B cell (primary cell): ENCODE data around the gene NTRK3. TPM values are rescaled to one million over a fixed set of nuclear protein-coding genes. Genes with fewer than 3 reads are reported as not detected.

Source experiments
- ATAC-seq: fragments of 200-7000 bp; cut with Tn5 transposase; one replicate; pipeline ENCODE4 v1.10.0; 2021; ENCODE audit warnings: low read depth, mild to moderate bottlenecking, moderate number of reproducible peaks, moderate library complexity
- CTCF ChIA-PET: fragments of 350-600 bp; sonication (Branson Sonifier 250); formaldehyde crosslinking; loops from one replicate; lab custom pipeline; 2021; ENCODE audit warnings: antibody characterized with exemption, inconsistent platforms; lab: Charles Lee
- POLR2A ChIA-PET: fragments of 350-600 bp; sonication (Branson Sonifier 250); formaldehyde crosslinking; loops from one replicate; lab custom pipeline; 2021; ENCODE audit warnings: antibody characterized with exemption; lab: Charles Lee
- DNase-seq: peaks from one replicate; pipeline ENCODE4 v3.0.0; 2013
- H2AFZ ChIP-seq: 2 replicates; pipeline ENCODE4 v1.6.1; 2012; ENCODE audit warnings: mild to moderate bottlenecking, low read depth, low read length; ENCODE audit not compliant: insufficient read depth, poor library complexity, severe bottlenecking
- H3K27ac ChIP-seq, 2 donors: 1 replicate in 1 of 2; 2 replicates in 1 of 2; pipeline ENCODE4 v1.5.1; 2012 to 2013; ENCODE audit warnings: low read length in 2 of 2, mild to moderate bottlenecking in 2 of 2, moderate library complexity in 1 of 2
- H3K27me3 ChIP-seq, 4 experiments: fragments of 200-600 bp in 1 of 4; sonication (generic) in 1 of 4; replicated peaks in 1 of 4; 1 replicate in 2 of 4; 2 replicates in 2 of 4; pipeline versions ENCODE4 v1.6.1 to v1.7.0; 2013 to 2016; ENCODE audit warnings: low read length in 3 of 4, mild to moderate bottlenecking in 2 of 4, mixed read lengths in 1 of 4, moderate library complexity in 1 of 4; ENCODE audit not compliant: insufficient read depth in 4 of 4, control insufficient read depth in 3 of 4; ENCODE audit errors: control extremely low read depth in 1 of 4
- H3K36me3 ChIP-seq, 2 experiments: replicated peaks in 1 of 2; 1 replicate in 1 of 2; 2 replicates in 1 of 2; pipeline versions ENCODE4 v1.6.1 to v1.7.1; 2013; ENCODE audit warnings: low read length in 1 of 2; ENCODE audit not compliant: insufficient read depth in 2 of 2, control insufficient read depth in 1 of 2; ENCODE audit errors: control extremely low read depth in 1 of 2, extremely low read depth in 1 of 2
- H3K4me1 ChIP-seq, 2 donors: fragments of 200-600 bp in 1 of 2; sonication (generic) in 1 of 2; 1 replicate in 1 of 2; 2 replicates in 1 of 2; pipeline versions ENCODE4 v1.5.1 to v1.6.1; 2013 to 2017; ENCODE audit warnings: low read length in 2 of 2; ENCODE audit not compliant: control insufficient read depth in 2 of 2, insufficient read depth in 2 of 2
- H3K4me2 ChIP-seq: replicated peaks from 2 replicates; pipeline ENCODE3; 2012; ENCODE audit warnings: mild to moderate bottlenecking, low read depth, low read length; ENCODE audit not compliant: poor library complexity, severe bottlenecking
- H3K4me3 ChIP-seq, 5 experiments: fragments of 200-600 bp in 1 of 5; sonication (generic) in 1 of 5; 1 replicate in 3 of 5; 2 replicates in 2 of 5; pipeline versions ENCODE4 v1.5.1 to v1.7.0; 2011 to 2016; ENCODE audit warnings: low read length in 4 of 5, mild to moderate bottlenecking in 4 of 5, low read depth in 2 of 5, control low read depth in 1 of 5, moderate library complexity in 1 of 5; ENCODE audit not compliant: insufficient read depth in 1 of 5; ENCODE audit errors: control extremely low read depth in 1 of 5, extremely low read depth in 1 of 5
- H3K79me2 ChIP-seq: fragments of 200-600 bp; sonication (generic); one replicate; pipeline ENCODE4 v1.6.0; 2016; ENCODE audit warnings: low read length; ENCODE audit not compliant: control insufficient read depth, insufficient read depth
- H3K9ac ChIP-seq: fragments of 200-600 bp; sonication (generic); 2 replicates; pipeline ENCODE4 v1.6.1; 2017; ENCODE audit warnings: mild to moderate bottlenecking, low read length, moderate library complexity
- H3K9me3 ChIP-seq, 3 donors: one replicate each; pipeline versions ENCODE4 v1.6.1 to v1.7.1; 2013; ENCODE audit warnings: low read length in 2 of 3; ENCODE audit not compliant: control insufficient read depth in 2 of 3, insufficient read depth in 1 of 3; ENCODE audit errors: control extremely low read depth in 1 of 3
- H4K20me1 ChIP-seq: 2 replicates; pipeline ENCODE4 v1.6.0; 2012; ENCODE audit warnings: mild to moderate bottlenecking, low read length; ENCODE audit not compliant: insufficient read depth, control insufficient read depth, poor library complexity, severe bottlenecking
- H3K27ac Mint-ChIP-seq: one replicate; pipeline ENCODE4 v1.8.0; 2021; ENCODE audit warnings: mixed read lengths
- H3K27me3 Mint-ChIP-seq: one replicate; pipeline ENCODE4 v1.8.0; 2021; ENCODE audit warnings: mixed read lengths
- H3K4me1 Mint-ChIP-seq: one replicate; pipeline ENCODE4 v1.8.0; 2021; ENCODE audit warnings: mixed read lengths
- H3K4me3 Mint-ChIP-seq: one replicate; pipeline ENCODE4 v1.8.0; 2021; ENCODE audit warnings: mixed read lengths
- H3K9me3 Mint-ChIP-seq: one replicate; pipeline ENCODE4 v1.8.0; 2022; ENCODE audit warnings: mixed read lengths; ENCODE audit not compliant: insufficient read depth
- EZH2 ChIP-seq: IDR thresholded peaks from 2 replicates; pipeline ENCODE4 v1.6.1; 2012; ENCODE audit warnings: borderline replicate concordance, low read depth, mild to moderate bottlenecking, moderate library complexity, low read length; ENCODE audit not compliant: insufficient read depth, poor library complexity, severe bottlenecking
- WGBS: methylation state at CpG from one replicate; pipeline ENCODE4 v1.1.5; 2013; ENCODE audit warnings: missing lambda C conversion rate; ENCODE audit not compliant: insufficient coverage; 5-methylcytosine and 5-hydroxymethylcytosine counted together
- intact Hi-C: fragments of 100-400 bp; cut with micrococcal nuclease; formaldehyde crosslinking; loops from one replicate; pipeline ENCODE4 v1.10.0; 2022
- polyA plus RNA-seq: library from polyadenylated mRNA; depleted of rRNA; stranded (reverse); fragments of >200 nt; gene quantifications from 2 replicates; pipeline ENCODE4 v1.2.3, GENCODE V29; 2012
- total RNA-seq, 2 donors: library from RNA; stranded (reverse); fragments of 120-200 nt in 1 of 2; gene quantifications; 1 replicate in 1 of 2; 2 replicates in 1 of 2; pipeline versions ENCODE4 v1.2.3 to v1.2.4, GENCODE V29; 2013 to 2022
- TF ChIP-seq, protein P1 (sequence below): fragments of 200-600 bp; IDR thresholded peaks from one replicate; pipeline ENCODE4 v1.8.0; 2022; ENCODE audit warnings: antibody characterized with exemption, mild to moderate bottlenecking

The NTRK3 gene
- total and polyA plus RNA-seq, 2 donors (not counting 1 experiment from before 2014, with no cell fraction given), result not detected

DNA sequence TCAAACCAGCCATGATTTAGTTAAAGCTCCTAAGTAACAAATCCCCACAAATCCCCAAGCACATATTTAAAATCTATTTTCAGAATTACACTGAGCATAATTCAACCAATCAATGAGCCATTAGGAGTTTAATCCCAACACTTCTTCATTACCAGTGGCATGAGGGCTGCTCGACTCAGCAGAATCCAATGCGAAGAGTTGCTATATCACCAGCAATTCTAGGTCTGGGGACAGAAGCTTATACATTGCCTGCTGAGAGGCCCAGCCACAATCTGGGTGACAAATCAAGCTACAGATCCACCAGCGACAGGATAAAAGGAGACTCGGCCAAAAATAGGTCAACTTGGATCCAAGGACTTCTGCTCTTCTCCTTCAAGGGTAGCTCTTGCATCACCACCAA, 238.8 kb downstream of the NTRK3 start:
- CTCF ChIA-PET, result no interaction called here
- no peak overlapping the region for H3K4me2 ChIP-seq
- H3K4me3 ChIP-seq, result no peak overlapping the region
- POLR2A ChIA-PET, result no interaction called here
- no peak overlapping the region for H3K27ac ChIP-seq
- no peak for TF ChIP-seq EZH2
- TF ChIP-seq, protein P1, sequence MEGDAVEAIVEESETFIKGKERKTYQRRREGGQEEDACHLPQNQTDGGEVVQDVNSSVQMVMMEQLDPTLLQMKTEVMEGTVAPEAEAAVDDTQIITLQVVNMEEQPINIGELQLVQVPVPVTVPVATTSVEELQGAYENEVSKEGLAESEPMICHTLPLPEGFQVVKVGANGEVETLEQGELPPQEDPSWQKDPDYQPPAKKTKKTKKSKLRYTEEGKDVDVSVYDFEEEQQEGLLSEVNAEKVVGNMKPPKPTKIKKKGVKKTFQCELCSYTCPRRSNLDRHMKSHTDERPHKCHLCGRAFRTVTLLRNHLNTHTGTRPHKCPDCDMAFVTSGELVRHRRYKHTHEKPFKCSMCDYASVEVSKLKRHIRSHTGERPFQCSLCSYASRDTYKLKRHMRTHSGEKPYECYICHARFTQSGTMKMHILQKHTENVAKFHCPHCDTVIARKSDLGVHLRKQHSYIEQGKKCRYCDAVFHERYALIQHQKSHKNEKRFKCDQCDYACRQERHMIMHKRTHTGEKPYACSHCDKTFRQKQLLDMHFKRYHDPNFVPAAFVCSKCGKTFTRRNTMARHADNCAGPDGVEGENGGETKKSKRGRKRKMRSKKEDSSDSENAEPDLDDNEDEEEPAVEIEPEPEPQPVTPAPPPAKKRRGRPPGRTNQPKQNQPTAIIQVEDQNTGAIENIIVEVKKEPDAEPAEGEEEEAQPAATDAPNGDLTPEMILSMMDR, result no peak
- Mint-ChIP-seq H3K4me3 (no peak overlapping the region), H3K27me3 (no peaks in the 10 kb centered on the region), H3K9me3 (no peaks in the 10 kb centered on the region), H3K4me1 (no peaks in the 10 kb centered on the region), H3K27ac (no peak overlapping the region)
- no peaks in the 10 kb centered on the region for H3K27me3 ChIP-seq
- no peaks in the 10 kb centered on the region for H3K36me3 ChIP-seq
- ATAC-seq (no peak), DNase-seq (no peak)
- no peak overlapping the region for H2AFZ ChIP-seq
- intact Hi-C loops, result no loop called here
- H3K79me2 ChIP-seq, result no peaks in the 10 kb centered on the region
- H3K9me3 ChIP-seq, result no peaks in the 10 kb centered on the region
- H3K9ac ChIP-seq, result no peak overlapping the region
- WGBS, result 100% methylated on average over 4 of the region's 4 CpGs
- no peaks in the 10 kb centered on the region for H4K20me1 ChIP-seq
- H3K4me1 ChIP-seq, result no peaks in the 10 kb centered on the region

DNA sequence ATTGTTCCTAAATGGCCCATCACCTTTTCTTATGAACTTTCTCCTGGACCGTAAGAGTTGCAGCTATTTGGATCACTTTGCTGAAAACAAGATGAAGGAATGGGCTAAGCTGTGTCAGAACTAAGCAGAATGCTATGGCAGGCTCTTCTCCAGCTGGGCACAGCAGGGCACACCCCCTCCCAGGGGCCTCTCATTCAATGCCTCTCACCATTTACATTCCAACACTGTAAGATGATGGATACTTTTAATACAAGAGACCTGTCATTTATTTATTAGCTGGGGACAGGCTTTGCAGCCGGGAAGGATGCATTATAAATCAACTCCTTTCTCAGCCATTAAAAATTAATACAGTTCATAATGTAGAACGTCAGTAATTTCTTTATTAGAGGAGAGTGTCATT, 240.1 kb downstream of the NTRK3 start:
- Histone ChIP-seq H3K4me3 (no peak overlapping the region), H3K9me3 (no peaks in the 10 kb centered on the region), H2AFZ (no peak overlapping the region), H3K4me1 (no peaks in the 10 kb centered on the region), H3K27me3 (no peaks in the 10 kb centered on the region), H3K36me3 (no peaks in the 10 kb centered on the region), H3K27ac (no peak overlapping the region), H3K79me2 (no peaks in the 10 kb centered on the region), H4K20me1 (no peaks in the 10 kb centered on the region), H3K4me2 (no peak overlapping the region), H3K9ac (no peak overlapping the region)
- Mint-ChIP-seq H3K4me3 (no peak overlapping the region), H3K27ac (no peak overlapping the region), H3K9me3 (no peaks in the 10 kb centered on the region), H3K27me3 (no peaks in the 10 kb centered on the region), H3K4me1 (no peaks in the 10 kb centered on the region)
- TF ChIP-seq, protein P1, result no peak
- intact Hi-C loops, result no loop called here
- DNase-seq (no peak), ATAC-seq (no peak)
- ChIA-PET CTCF (no interaction called here), POLR2A (no interaction called here)
- WGBS, result no CpG with 5 or more reads among the region's 3 CpGs
